T-cell (primary cell): ENCODE data around the gene A3GALT2. TPM values are rescaled to one million over a fixed set of nuclear protein-coding genes. Genes with fewer than 3 reads are reported as not detected.
A peak's percentile ranks its signal among the peaks of the same experiment; 100 is the strongest.

Experiments used
- ATAC-seq, 4 experiments: fragments of 200-7000 bp in 3 of 4; fragments of 150-1000 bp in 1 of 4; cut with Tn5 transposase; replicated peaks in 1 of 4; 1 replicate in 3 of 4; 2 replicates in 1 of 4; pipeline ENCODE4 v1.10.0; 2021; ENCODE audit warnings: moderate library complexity in 3 of 4, mild to moderate bottlenecking in 2 of 4, moderate number of reproducible peaks in 1 of 4
- CTCF ChIA-PET, 2 donors: fragments of 300-600 bp; sonication (Branson Sonifier 250); formaldehyde crosslinking; loops; one replicate each; lab custom pipeline; 2022; ENCODE audit warnings: antibody characterized with exemption in 2 of 2; lab: Charles Lee
- POLR2A ChIA-PET, 2 donors: fragments of 300-600 bp; sonication (Branson Sonifier 250); formaldehyde crosslinking; loops; one replicate each; lab custom pipeline; 2022; ENCODE audit warnings: antibody characterized with exemption in 2 of 2; lab: Charles Lee
- DNase-seq, 35 experiments: peaks; one replicate each; pipeline versions ENCODE4 v3.0.0 to v3.0.0-alpha.2; 2013 to 2023
- H3K27ac ChIP-seq: one replicate; pipeline ENCODE4 v1.5.1; 2013; ENCODE audit warnings: low read length
- H3K27me3 ChIP-seq, 2 experiments: replicated peaks in 1 of 2; 1 replicate in 1 of 2; 2 replicates in 1 of 2; pipeline versions ENCODE4 v1.6.1 to v1.7.0; 2013; ENCODE audit warnings: low read length in 1 of 2, mixed read lengths in 1 of 2; ENCODE audit not compliant: control insufficient read depth in 2 of 2, insufficient read depth in 2 of 2; ENCODE audit errors: extremely low read depth in 1 of 2
- H3K36me3 ChIP-seq, 2 donors: 1 replicate in 1 of 2; 2 replicates in 1 of 2; pipeline versions ENCODE4 v1.6.1 to v1.7.0; 2013; ENCODE audit warnings: low read length in 1 of 2; ENCODE audit not compliant: control insufficient read depth in 2 of 2, insufficient read depth in 1 of 2; ENCODE audit errors: extremely low read depth in 1 of 2
- H3K4me1 ChIP-seq, 2 experiments: 1 replicate in 1 of 2; 2 replicates in 1 of 2; pipeline versions ENCODE4 v1.6.1 to v1.7.0; 2013; ENCODE audit warnings: low read length in 2 of 2, mixed read lengths in 1 of 2; ENCODE audit not compliant: insufficient read depth in 2 of 2, control insufficient read depth in 1 of 2; ENCODE audit errors: extremely low read depth in 1 of 2
- H3K4me3 ChIP-seq, 2 donors: 1 replicate in 1 of 2; 2 replicates in 1 of 2; pipeline versions ENCODE4 v1.5.1 to v1.7.0; 2013; ENCODE audit warnings: mild to moderate bottlenecking in 2 of 2, low read length in 1 of 2, moderate library complexity in 1 of 2; ENCODE audit not compliant: control insufficient read depth in 1 of 2; ENCODE audit errors: extremely low read depth in 1 of 2
- H3K9me3 ChIP-seq: 2 replicates; pipeline ENCODE4 v1.7.0; 2013
- H3K27ac Mint-ChIP-seq, 2 donors: one replicate each; pipeline ENCODE4 v1.8.0; 2020 to 2021; ENCODE audit warnings: mild to moderate bottlenecking in 2 of 2, mixed read lengths in 2 of 2
- H3K27me3 Mint-ChIP-seq, 2 donors: one replicate each; pipeline ENCODE4 v1.8.0; 2021 to 2022; ENCODE audit warnings: mixed read lengths in 2 of 2
- H3K36me3 Mint-ChIP-seq: one replicate; pipeline ENCODE4 v1.8.0; 2021; ENCODE audit warnings: mixed read lengths
- H3K4me1 Mint-ChIP-seq, 3 donors: one replicate each; pipeline ENCODE4 v1.8.0; 2020 to 2022; ENCODE audit warnings: mixed read lengths in 3 of 3, mild to moderate bottlenecking in 1 of 3
- H3K4me3 Mint-ChIP-seq, 3 donors: one replicate each; pipeline ENCODE4 v1.8.0; 2020 to 2022; ENCODE audit warnings: mild to moderate bottlenecking in 3 of 3, mixed read lengths in 3 of 3, moderate library complexity in 3 of 3
- H3K9me3 Mint-ChIP-seq, 3 donors: one replicate each; pipeline ENCODE4 v1.8.0; 2020 to 2022; ENCODE audit warnings: mixed read lengths in 3 of 3
- WGBS: methylation state at CpG from one replicate; pipeline ENCODE4 v1.1.5; 2013; ENCODE audit warnings: missing lambda C conversion rate; ENCODE audit not compliant: insufficient coverage; 5-methylcytosine and 5-hydroxymethylcytosine counted together
- total RNA-seq, 35 experiments: library from RNA in 6 of 35; stranded (reverse) in 6 of 35; fragments of 120-200 nt in 1 of 35; gene quantifications; one replicate each; pipeline versions ENCODE4 v1.2.1 to v1.2.4 and lab custom pipeline; 2013 to 2026

A3GALT2 gene
- total RNA-seq (under 1 TPM in 1 of 5 donors, not detected in 4; 0.26 TPM), total RNA-seq (lab: John Stamatoyannopoulos, UW) (0 to 0.51 (median 0.12) reads per million in 29 experiments)
- not detected for total RNA-seq (2013)

GRCh38 chr1:33320619-33321165 lies at the start of gene A3GALT2:
Gene A3GALT2, minus strand, starts transcription at chr1:33321098. Its CDS starts 0 bp downstream, at chr1:33321098.
- Histone ChIP-seq H3K27me3 (no peaks in the 10 kb centered on the region), H3K4me1 (no peaks in the 10 kb centered on the region), H3K27ac (no peak within 1 kb of the TSS), H3K4me3 (no peak within 1 kb of the TSS), H3K9me3 (no peaks in the 10 kb centered on the region), H3K36me3 (peaks cover 14 to 24% of the 10 kb centered on the region in 2 donors)
- Mint-ChIP-seq H3K4me3 (no peak within 1 kb of the TSS), H3K36me3 (peaks cover 17% of the 10 kb centered on the region), H3K9me3 (no peaks in the 10 kb centered on the region), H3K27me3 (no peaks in the 10 kb centered on the region), H3K27ac (no peak within 1 kb of the TSS), H3K4me1 (peaks cover 0 to 4% (median 0%) of the 10 kb centered on the region in 3 donors)
- CTCF ChIA-PET = no interaction called here
- no peak for ATAC-seq
- WGBS = 100% methylated on average over 3 of the region's 8 CpGs
- DNase-seq = no peak
- POLR2A ChIA-PET = no interaction called here

- POLR2A ChIA-PET = no interaction called here
- Histone ChIP-seq H3K36me3 (no peaks in the 10 kb centered on the region), H3K27me3 (peaks cover 0 to 23% of the 10 kb centered on the region in 2 experiments), H3K4me3 (no peak overlapping the region), H3K27ac (no peak overlapping the region), H3K9me3 (no peaks in the 10 kb centered on the region), H3K4me1 (peaks cover 0 to 8% of the 10 kb centered on the region in 2 experiments)
- H3K4me3 Mint-ChIP-seq = no peak overlapping the region
- no peak for ATAC-seq
- CTCF ChIA-PET = interaction anchor here in 1 of 2 donors (1.9 kb wide), 1 partner anchor 74 kb away, joined by 12 read pairs; no protein-coding TSS in a partner anchor
- peaks cover 2 to 4% of the 10 kb centered on the region in 2 donors for H3K27me3 Mint-ChIP-seq
- no peaks in the 10 kb centered on the region for H3K36me3 Mint-ChIP-seq
- DNase-seq = no peak
- H3K4me1 Mint-ChIP-seq = peaks cover 1 to 4% (median 4%) of the 10 kb centered on the region in 3 donors
- 80% methylated on average over 1 of the region's 4 CpGs for WGBS
- no peak overlapping the region for H3K27ac Mint-ChIP-seq
- no peaks in the 10 kb centered on the region for H3K9me3 Mint-ChIP-seq
Observed at GRCh38 chr1:33370301-33370700, 49.4 kb upstream of the A3GALT2 start.

- ChIA-PET CTCF (interaction anchor here (0.5 to 1.9 kb wide), 3 partner anchors 73 to 81 kb away, joined by 3 to 12 read pairs (median 5); no protein-coding TSS in a partner anchor), POLR2A (no interaction called here)
- H3K9me3 Mint-ChIP-seq = no peaks in the 10 kb centered on the region
- Histone ChIP-seq H3K36me3 (no peaks in the 10 kb centered on the region), H3K4me1 (peaks cover 0 to 8% of the 10 kb centered on the region in 2 experiments), H3K27me3 (peaks cover 0 to 23% of the 10 kb centered on the region in 2 experiments), H3K4me3 (no peak overlapping the region), H3K9me3 (no peaks in the 10 kb centered on the region), H3K27ac (no peak overlapping the region)
- WGBS = 100% methylated on average over 1 of the region's 2 CpGs
- no peak for ATAC-seq
- H3K4me1 Mint-ChIP-seq = peaks cover 1 to 4% (median 4%) of the 10 kb centered on the region in 3 donors
- no peaks in the 10 kb centered on the region for H3K36me3 Mint-ChIP-seq
- H3K4me3 Mint-ChIP-seq = no peak overlapping the region
- DNase-seq = no peak
- H3K27ac Mint-ChIP-seq = no peak overlapping the region
- H3K27me3 Mint-ChIP-seq = peaks cover 2 to 4% of the 10 kb centered on the region in 2 donors
Observed at GRCh38 chr1:33369764-33370163, 48.9 kb upstream of the A3GALT2 start.

GRCh38 chr1:33369081-33369480 lies 48.2 kb upstream of the A3GALT2 start:
- Mint-ChIP-seq H3K4me3 (no peak overlapping the region), H3K27ac (no peak overlapping the region), H3K9me3 (no peaks in the 10 kb centered on the region), H3K4me1 (peaks cover 1 to 4% (median 4%) of the 10 kb centered on the region in 3 donors), H3K36me3 (no peaks in the 10 kb centered on the region), H3K27me3 (peaks cover 2 to 4% of the 10 kb centered on the region in 2 donors)
- Histone ChIP-seq H3K4me3 (no peak overlapping the region), H3K9me3 (no peaks in the 10 kb centered on the region), H3K27me3 (peaks cover 0 to 23% of the 10 kb centered on the region in 2 experiments), H3K27ac (no peak overlapping the region), H3K4me1 (peaks cover 0 to 8% of the 10 kb centered on the region in 2 experiments), H3K36me3 (no peaks in the 10 kb centered on the region)
- CTCF ChIA-PET = interaction anchor here in 1 of 2 donors (1.5 to 1.9 kb wide), 2 partner anchors 72 to 74 kb away, joined by 5 to 12 read pairs; no protein-coding TSS in a partner anchor
- ATAC-seq (no peak), DNase-seq (no peak)
- POLR2A ChIA-PET = no interaction called here
- 86% methylated on average over 9 of the region's 9 CpGs for WGBS

GRCh38 chr1:33368431-33368830 lies 47.5 kb upstream of the A3GALT2 start:
- Mint-ChIP-seq H3K9me3 (no peaks in the 10 kb centered on the region), H3K4me3 (no peak overlapping the region), H3K36me3 (no peaks in the 10 kb centered on the region), H3K27ac (no peak overlapping the region), H3K4me1 (peaks cover 1 to 4% (median 4%) of the 10 kb centered on the region in 3 donors), H3K27me3 (peaks cover 2% of the 10 kb centered on the region in 2 donors)
- H3K27me3 ChIP-seq = peaks cover 0 to 22% of the 10 kb centered on the region in 2 experiments
- H3K27ac ChIP-seq = no peak overlapping the region
- no peak overlapping the region for H3K4me3 ChIP-seq
- DNase-seq = no peak
- no peaks in the 10 kb centered on the region for H3K36me3 ChIP-seq
- WGBS = 89% methylated on average over 13 of the region's 15 CpGs
- no peak for ATAC-seq
- no peaks in the 10 kb centered on the region for H3K9me3 ChIP-seq
- POLR2A ChIA-PET = no interaction called here
- CTCF ChIA-PET = interaction anchor here (0.5 to 1.9 kb wide), 4 partner anchors 72 to 254 kb away, joined by 4 to 12 read pairs (median 6); no protein-coding TSS in a partner anchor
- H3K4me1 ChIP-seq = peaks cover 0 to 8% of the 10 kb centered on the region in 2 experiments

- H3K27ac ChIP-seq = no peak overlapping the region
- Mint-ChIP-seq H3K27me3 (peaks cover 0 to 2% of the 10 kb centered on the region in 2 donors), H3K9me3 (no peaks in the 10 kb centered on the region), H3K4me3 (no peak overlapping the region), H3K27ac (no peak overlapping the region), H3K4me1 (peaks cover 1 to 4% (median 4%) of the 10 kb centered on the region in 3 donors), H3K36me3 (no peaks in the 10 kb centered on the region)
- peaks cover 0 to 23% of the 10 kb centered on the region in 2 experiments for H3K27me3 ChIP-seq
- CTCF ChIA-PET = interaction anchor here (0.5 to 2.3 kb wide), 3 partner anchors 72 to 254 kb away, joined by 4 to 12 read pairs (median 7); no protein-coding TSS in a partner anchor
- DNase-seq = peak; percentile 59 to 90 (median 80)
- no peak overlapping the region for H3K4me3 ChIP-seq
- H3K36me3 ChIP-seq = no peaks in the 10 kb centered on the region
- peaks cover 0 to 8% of the 10 kb centered on the region in 2 experiments for H3K4me1 ChIP-seq
- ATAC-seq = peak; percentile 91 to 96 (median 92)
- POLR2A ChIA-PET = no interaction called here
- 54% methylated on average over 6 of the region's 23 CpGs for WGBS
- no peaks in the 10 kb centered on the region for H3K9me3 ChIP-seq
Observed at GRCh38 chr1:33367485-33368405, 46.8 kb upstream of the A3GALT2 start.
